Activated T-helper 1 cell treated with Interleukin-2 at 50 U/mL for 16 hours (primary cell): ENCODE measurements around the gene CAV3.
"Not testable (repeated sequence)": the region's sequence is repeated elsewhere in the genome, so short reads cannot be mapped to it uniquely, and the experiment has no call there.

Experiments used
- DNase-seq: peaks from one replicate; pipeline ENCODE4 v3.0.0-alpha.2; 2020; ENCODE audit warnings: low read depth

CAV3 gene

DNA sequence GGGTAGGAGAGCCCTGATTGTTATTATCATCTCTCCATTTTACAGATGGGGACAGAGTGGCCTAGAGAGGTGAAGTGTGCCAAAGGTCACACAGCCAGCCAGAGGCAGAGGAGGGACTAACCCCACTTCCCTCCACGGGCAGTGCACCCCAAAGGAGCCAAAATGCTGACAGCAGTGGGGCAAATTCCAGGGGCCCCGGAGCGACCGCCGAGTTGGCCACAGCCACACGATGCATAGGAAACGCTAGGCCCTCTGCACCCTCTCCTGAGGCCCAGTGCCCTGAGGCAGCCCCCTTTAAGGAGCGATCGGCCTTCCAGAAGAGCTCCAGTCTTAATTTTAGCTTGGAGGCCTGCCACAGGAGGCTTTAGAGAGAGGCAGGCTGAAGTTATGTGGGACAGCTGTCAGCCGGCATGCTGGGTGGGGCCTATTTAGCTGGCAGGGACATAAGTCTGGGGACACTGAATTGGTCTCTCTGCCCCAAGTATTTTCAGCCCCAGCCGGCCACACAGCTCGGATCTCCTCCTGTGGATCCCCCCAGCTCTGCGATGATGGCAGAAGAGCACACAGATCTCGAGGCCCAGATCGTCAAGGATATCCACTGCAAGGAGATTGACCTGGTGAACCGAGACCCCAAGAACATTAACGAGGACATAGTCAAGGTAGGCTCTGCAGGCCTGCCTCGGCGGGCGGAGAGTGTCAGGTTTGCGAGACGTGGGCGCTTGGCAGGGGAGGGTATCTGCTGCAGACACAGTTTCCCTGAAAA is at the start of gene CAV3:
TSS of gene CAV3 (plus strand) at position 471 of the 763 bp plus-strand sequence. CDS start at position 546, 75 bp downstream.
- no peak for DNase-seq

DNA sequence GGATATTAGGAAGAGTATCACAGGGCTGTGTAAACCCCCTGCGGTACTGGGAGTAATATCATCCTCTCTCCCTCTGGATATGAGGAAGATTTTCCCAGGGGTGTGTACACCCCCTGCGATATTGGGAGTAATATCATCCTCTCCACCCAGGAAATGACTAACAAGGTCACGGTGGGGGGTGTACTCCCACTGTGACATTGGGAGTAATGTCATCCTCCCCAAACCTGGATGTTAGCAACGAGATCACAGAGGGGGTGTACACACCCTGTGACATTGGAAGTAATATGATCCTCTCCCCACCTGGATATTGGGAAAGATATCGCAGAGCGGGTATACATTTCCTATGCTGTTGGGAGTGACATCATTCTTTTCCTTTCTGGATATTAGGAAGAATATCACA is 48.6 kb upstream of the CAV3 start:
- not testable (repeated sequence) for DNase-seq

DNA sequence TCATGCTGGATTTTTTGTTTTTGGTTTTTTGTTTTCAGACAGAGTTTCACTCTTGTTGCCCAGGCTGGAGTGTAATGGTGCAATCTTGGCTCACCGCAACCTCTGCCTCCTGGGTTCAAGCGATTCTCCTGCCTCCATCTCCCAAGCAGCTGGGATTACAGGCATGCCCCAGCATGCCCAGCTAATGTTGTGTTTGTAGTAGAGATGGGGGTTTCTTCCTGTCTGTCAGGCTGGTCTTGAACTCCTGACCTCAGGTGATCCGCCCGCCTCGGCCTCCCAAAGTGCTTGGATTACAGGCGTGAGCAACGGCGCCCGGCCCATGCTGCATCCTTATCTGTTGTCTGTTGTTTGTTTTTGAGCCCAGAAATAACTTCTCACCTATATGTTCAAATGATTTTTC is 42.3 kb upstream of the CAV3 start:
- not testable (repeated sequence) for DNase-seq

- no peak for DNase-seq
Observed at GRCh38 chr3:8702560-8702959, 31.0 kb upstream of the CAV3 start.

GRCh38 chr3:8705575-8705974 is 28.0 kb upstream of the CAV3 start:
- DNase-seq = no peak

- DNase-seq = no peak
Observed at GRCh38 chr3:8709287-8709686, 24.3 kb upstream of the CAV3 start.

DNA sequence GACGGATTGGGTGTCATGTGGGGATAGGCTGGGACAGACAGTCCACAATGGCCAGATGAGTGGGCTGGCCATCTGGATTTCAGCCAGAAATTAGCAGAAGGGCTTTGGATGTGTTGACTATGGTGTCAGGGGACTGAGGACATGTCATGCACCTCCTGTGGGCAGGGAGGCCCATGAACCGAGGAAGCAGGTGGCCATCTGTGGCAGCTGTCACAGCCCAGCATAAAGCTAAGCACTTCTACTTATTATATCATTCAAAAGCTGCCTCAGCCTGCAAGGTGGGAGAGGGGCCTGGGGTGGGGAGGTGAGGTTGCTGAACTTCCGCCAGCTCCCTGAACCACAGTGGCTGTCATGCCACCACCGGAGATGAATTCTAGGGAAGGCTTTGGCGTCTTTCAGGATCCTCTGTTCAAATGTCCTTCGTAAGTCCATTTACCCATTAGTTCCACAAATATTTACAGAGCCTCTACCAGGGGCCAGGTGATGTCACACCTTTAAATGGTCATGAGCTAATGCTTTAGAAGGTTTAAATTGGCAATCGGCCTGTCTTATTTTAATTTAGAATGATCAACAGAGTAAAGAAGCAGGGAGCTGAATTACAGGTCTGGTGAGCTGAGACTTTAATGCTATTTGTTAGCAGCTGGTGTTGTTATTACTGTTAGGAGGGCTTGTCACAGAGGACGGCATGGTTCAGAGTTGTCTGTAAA is 23.6 kb upstream of the CAV3 start:
- DNase-seq = no peak

GRCh38 chr3:8712045-8712907 is 21.3 kb upstream of the CAV3 start:
- DNase-seq = no peak

DNA sequence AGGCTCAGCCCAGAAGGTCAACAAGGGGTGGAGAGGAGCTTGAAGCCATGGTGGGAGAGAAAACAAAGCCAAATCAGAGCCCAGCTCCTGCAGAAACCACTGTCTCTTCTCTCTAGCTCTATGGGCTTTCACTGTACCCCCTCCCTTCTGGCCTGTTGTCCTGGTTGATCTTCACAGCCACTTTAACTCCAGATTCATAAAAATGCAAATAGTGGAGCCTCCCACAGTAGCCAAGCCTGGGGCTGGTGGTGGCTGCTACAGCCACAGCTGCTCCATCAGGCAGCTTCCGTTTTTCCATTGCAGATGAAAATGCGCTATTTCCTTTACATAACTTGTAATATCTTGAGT is 20.7 kb upstream of the CAV3 start:
- DNase-seq = no peak

DNA sequence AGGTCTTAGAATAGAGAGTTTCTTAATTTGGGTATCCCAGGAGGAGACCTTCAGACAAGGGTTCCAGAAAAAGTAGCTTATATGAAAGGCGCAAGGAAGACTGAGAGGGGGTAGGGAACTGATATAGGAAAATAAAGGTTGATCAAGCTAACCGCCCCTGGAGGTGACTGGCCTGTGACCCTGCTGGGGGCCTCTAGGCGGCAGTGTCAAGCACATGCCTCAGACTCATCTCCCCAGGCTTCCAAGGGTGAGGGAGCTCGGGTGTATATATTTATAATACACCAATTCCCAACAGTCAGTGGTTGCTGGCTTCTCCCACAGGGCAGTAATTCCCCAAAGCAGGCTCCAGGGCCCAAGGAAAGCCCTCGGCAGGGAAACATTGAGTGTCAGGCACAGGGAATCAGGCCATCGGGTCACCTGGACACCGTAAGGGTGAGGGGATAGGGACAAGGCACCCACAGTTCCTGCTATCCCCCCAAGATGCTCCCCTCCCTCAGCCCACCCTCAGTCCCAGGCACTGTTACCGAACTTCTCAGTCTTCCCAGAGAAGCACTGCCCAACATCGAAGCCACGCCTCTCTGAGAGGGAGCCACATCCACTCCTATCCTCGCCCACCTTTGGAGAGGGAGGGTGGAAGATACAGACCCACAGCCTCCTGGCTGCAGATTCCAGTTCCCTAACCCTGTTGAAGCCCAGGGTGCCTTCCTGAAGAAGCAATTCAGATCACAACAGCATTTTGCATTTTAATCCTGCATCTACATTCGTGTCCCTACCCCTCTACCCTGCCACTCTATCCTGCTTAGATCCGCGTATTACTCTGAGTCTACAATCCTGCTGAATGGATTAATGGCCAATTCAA is 19.5 kb upstream of the CAV3 start:
- no peak for DNase-seq

- DNase-seq = not testable (repeated sequence)
Observed at GRCh38 chr3:8715757-8716156, 17.8 kb upstream of the CAV3 start.

DNA sequence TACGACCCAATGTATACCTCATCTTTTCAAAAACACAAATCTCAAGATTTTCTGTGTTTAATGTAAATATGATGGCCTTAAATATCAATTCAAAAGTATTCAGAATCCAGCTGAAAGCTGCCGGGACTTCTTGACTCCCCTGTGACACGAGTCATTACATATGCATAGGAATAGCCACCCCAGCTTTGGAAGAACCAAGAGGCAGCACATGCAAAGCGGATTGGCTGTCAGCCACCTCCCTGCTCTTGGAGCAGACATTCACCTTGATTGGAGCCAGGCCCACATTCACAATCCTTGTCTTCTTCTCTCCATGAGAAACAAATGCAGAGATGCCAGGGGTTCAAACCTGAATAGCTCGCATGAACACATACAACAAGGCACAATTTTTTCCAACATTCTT is 10.8 kb upstream of the CAV3 start:
- DNase-seq = no peak

GRCh38 chr3:8723612-8724011 is 10.0 kb upstream of the CAV3 start:
- no peak for DNase-seq

DNA sequence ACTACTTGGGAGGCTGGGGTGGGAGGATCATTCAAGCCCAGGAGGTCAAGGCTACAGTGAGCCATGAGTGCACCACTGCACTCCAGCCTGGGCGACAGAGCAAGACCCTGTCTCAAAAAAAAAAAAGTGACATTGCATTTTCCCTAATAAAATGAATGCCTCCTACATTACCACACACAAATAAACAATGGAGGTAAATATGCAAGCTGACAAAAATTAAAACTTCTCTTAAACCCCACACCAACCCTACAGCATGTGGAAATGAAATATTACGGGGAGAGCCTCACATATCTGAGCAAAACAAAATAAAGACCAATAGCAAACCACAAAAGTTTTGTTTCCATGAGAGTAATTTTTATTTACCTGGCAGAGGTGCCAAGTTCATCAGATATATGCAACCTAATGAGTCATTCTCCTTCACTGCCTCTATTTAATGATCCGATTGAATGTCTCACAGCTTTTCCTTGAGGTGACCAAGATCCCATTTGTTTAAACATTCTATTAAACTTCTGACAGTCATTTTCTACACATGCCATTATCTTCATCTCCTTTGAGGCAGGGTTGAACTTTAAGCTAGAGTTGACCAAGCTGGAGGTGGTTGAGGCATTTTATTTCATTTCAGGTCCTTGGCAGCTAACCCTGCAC is 9.4 kb upstream of the CAV3 start:
- no peak for DNase-seq

GRCh38 chr3:8727605-8728512 is 5.7 kb upstream of the CAV3 start:
- DNase-seq = no peak

DNA sequence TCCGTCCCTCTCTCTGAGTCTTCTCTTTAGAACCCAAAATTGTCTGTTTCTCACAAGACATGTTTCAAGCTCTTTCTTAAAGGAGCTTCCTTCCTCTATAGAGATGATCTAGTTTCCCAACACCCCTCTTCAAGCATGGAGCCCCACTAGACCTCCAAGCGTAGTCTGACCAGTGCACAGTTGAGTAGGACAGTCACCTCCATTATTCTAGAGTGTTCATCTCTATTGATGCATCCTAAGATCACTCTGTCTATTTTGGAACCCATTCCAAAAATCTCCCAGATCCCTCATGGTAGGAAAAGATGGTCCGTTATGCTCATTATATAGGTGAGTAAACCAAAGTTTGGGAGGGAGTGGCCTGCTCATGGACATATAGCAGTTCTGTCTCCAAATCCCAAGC is 4.1 kb upstream of the CAV3 start:
- DNase-seq = no peak

DNA sequence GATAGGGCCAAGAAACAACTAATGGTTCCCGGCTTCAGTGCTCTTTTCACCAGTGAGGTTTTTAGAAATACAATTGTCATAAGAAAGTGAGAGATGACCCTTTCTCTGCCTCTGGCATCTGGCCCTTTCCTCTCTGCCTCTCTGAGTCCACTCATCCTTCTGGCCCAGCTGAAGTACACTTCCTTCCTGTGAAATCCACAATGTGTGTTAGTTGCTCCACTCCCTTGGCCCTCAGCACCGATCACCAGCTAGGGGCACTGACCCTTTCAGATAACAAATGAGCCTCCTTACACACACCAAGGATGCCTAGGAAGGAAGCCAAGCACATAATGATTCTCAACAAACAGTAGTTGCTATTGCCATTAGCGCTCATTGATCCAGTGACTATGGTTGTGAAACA is 2.9 kb upstream of the CAV3 start:
- no peak for DNase-seq

DNA sequence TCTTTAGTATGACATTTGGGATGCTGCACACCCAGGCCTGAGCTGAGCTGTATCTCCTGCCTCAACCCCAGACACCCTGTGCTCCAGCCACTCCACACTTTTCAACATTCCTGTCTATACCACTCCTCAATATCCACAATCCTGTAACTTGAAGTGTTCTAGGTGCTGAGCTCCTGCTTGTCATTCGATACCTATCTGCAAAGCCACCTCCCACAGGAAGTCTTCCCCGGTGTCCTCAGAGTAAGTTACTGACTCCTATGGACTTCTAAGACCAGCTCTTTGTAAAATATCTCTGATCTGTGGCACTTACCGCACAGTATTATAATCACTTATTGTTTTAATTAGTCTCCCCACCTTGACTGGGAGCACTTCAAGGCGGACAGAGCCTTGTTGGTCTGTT is 1.2 kb upstream of the CAV3 start:
- DNase-seq = no peak

DNA sequence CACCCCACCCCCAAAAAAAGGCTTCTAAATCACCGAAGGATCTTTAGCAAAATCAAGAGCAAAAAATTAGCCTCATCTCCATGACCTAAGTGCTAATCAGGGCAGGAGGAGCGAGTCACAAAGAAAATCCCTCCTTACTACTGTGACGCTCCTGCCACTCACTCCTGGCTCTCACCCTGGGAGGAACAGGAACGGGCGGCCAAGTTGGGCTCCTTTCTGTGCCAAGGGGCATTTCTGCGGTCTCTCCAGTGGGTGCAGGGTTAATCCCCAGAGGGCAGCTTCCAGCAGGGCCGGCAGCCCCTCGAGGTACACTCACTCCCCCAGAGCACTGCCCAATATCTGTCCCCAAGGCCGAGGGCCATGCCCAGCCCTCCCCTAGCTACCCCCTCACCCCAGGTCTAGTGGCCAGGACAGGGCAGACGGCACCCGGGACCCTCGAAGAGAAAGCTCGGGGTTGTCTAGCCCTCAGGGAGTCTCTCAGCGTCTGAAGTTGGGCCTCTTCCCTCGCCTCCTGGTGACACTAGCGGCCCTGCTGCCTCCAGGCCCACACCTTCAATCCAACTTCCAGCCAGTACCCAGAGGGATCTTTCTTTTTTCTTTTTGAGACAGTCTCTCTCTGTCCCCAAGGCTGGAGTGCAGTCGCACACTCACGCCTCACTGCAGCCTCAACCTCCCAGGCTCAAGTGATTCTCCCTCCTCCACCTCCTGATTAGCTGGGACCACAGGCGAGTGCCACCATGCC is 706 bp downstream of the CAV3 start:
- DNase-seq = no peak

- DNase-seq = no peak
Observed at GRCh38 chr3:8734908-8735307, 1.3 kb downstream of the CAV3 start.
